Subcutaneous abdominal adipose tissue (tissue), 5 donors: ENCODE measurements around the gene SREBF1.

Experiments used
- H3K27ac ChIP-seq: one replicate; pipeline ENCODE4 v1.7.0; 2013; ENCODE audit warnings: low read depth, mild to moderate bottlenecking, inconsistent platforms, low read length, moderate library complexity
- H3K27me3 ChIP-seq, 5 donors: one replicate each; pipeline ENCODE4 v1.7.0; 2013; ENCODE audit warnings: low read length in 5 of 5, inconsistent platforms in 1 of 5; ENCODE audit not compliant: control insufficient read depth in 5 of 5, insufficient read depth in 4 of 5
- H3K36me3 ChIP-seq, 5 donors: one replicate each; pipeline ENCODE4 v1.7.0; 2013; ENCODE audit warnings: low read length in 5 of 5; ENCODE audit not compliant: control insufficient read depth in 5 of 5, insufficient read depth in 5 of 5
- H3K4me1 ChIP-seq, 5 donors: one replicate each; pipeline ENCODE4 v1.7.0; 2013; ENCODE audit warnings: low read length in 5 of 5, mild to moderate bottlenecking in 3 of 5, moderate library complexity in 1 of 5; ENCODE audit not compliant: control insufficient read depth in 5 of 5, insufficient read depth in 5 of 5
- H3K4me3 ChIP-seq, 5 donors: one replicate each; pipeline ENCODE4 v1.7.0; 2013; ENCODE audit warnings: low read length in 5 of 5, low read depth in 1 of 5
- H3K9ac ChIP-seq, 5 donors: one replicate each; pipeline ENCODE4 v1.7.0; 2013; ENCODE audit warnings: low read length in 5 of 5, mild to moderate bottlenecking in 4 of 5, moderate library complexity in 3 of 5
- H3K9me3 ChIP-seq, 5 donors: one replicate each; pipeline ENCODE4 v1.7.0; 2013; ENCODE audit warnings: low read length in 5 of 5; ENCODE audit not compliant: control insufficient read depth in 5 of 5
- donor health status: healthy.
- donor health status: healthy.
- donor health status: healthy.
- donor health status: healthy.
- donor health status: healthy.

SREBF1 gene

GRCh38 chr17:17806611-17807274, 30.0 kb downstream of the SREBF1 start:
- H3K27ac ChIP-seq, result no peak overlapping the region

GRCh38 chr17:17806035-17806434, 30.8 kb downstream of the SREBF1 start:
- peaks cover 0 to 21% (median 15%) of the 10 kb centered on the region in 5 donors for H3K4me1 ChIP-seq
- no peak overlapping the region for H3K9ac ChIP-seq

More at GRCh38 chr17:17806611-17807274, 30.0 kb downstream of the SREBF1 start:
- H3K9ac ChIP-seq, result no peak overlapping the region
- H3K4me1 ChIP-seq, result peaks cover 0 to 25% (median 15%) of the 10 kb centered on the region in 5 donors
- H3K4me3 ChIP-seq, result no peak overlapping the region
- peaks cover 0 to 27% (median 23%) of the 10 kb centered on the region in 5 donors for H3K36me3 ChIP-seq
- H3K27me3 ChIP-seq, result no peaks in the 10 kb centered on the region
- H3K9me3 ChIP-seq, result no peaks in the 10 kb centered on the region

GRCh38 chr17:17805575-17805974, 31.2 kb downstream of the SREBF1 start:
- Histone ChIP-seq H3K4me1 (peaks cover 0 to 16% (median 11%) of the 10 kb centered on the region in 5 donors), H3K27ac (no peak overlapping the region), H3K9me3 (no peaks in the 10 kb centered on the region), H3K4me3 (no peak overlapping the region), H3K9ac (no peak overlapping the region), H3K36me3 (peaks cover 0 to 28% (median 22%) of the 10 kb centered on the region in 5 donors), H3K27me3 (no peaks in the 10 kb centered on the region)

More at GRCh38 chr17:17806035-17806434, 30.8 kb downstream of the SREBF1 start:
- H3K27me3 ChIP-seq, result no peaks in the 10 kb centered on the region
- no peak overlapping the region for H3K27ac ChIP-seq
- H3K36me3 ChIP-seq, result peaks cover 0 to 28% (median 25%) of the 10 kb centered on the region in 5 donors
- H3K9me3 ChIP-seq, result no peaks in the 10 kb centered on the region
- H3K4me3 ChIP-seq, result no peak overlapping the region

GRCh38 chr17:17804007-17804406, 32.8 kb downstream of the SREBF1 start:
- Histone ChIP-seq H3K27me3 (no peaks in the 10 kb centered on the region), H3K9me3 (no peaks in the 10 kb centered on the region), H3K27ac (no peak overlapping the region), H3K36me3 (peaks cover 0 to 34% (median 23%) of the 10 kb centered on the region in 5 donors), H3K4me3 (no peak overlapping the region), H3K9ac (no peak overlapping the region), H3K4me1 (peaks cover 0 to 2% (median 0%) of the 10 kb centered on the region in 5 donors)

- Histone ChIP-seq H3K27me3 (no peaks in the 10 kb centered on the region), H3K4me3 (no peak overlapping the region), H3K9me3 (no peaks in the 10 kb centered on the region), H3K9ac (no peak overlapping the region), H3K4me1 (peaks cover 0 to 10% (median 4%) of the 10 kb centered on the region in 5 donors), H3K36me3 (peaks cover 0 to 53% (median 23%) of the 10 kb centered on the region in 5 donors), H3K27ac (no peak overlapping the region)
These were observed 34.8 kb downstream of the SREBF1 start for GRCh38 chr17:17801800-17802481.

GRCh38 chr17:17800504-17801021, 36.2 kb downstream of the SREBF1 start:
- Histone ChIP-seq H3K9ac (no peak overlapping the region), H3K36me3 (peaks cover 0 to 63% (median 29%) of the 10 kb centered on the region in 5 donors), H3K27me3 (no peaks in the 10 kb centered on the region), H3K9me3 (no peaks in the 10 kb centered on the region), H3K27ac (no peak overlapping the region), H3K4me3 (no peak overlapping the region), H3K4me1 (peaks cover 0 to 17% (median 9%) of the 10 kb centered on the region in 5 donors)

- H3K27me3 ChIP-seq, result no peaks in the 10 kb centered on the region
- no peaks in the 10 kb centered on the region for H3K9me3 ChIP-seq
- no peak overlapping the region for H3K27ac ChIP-seq
- peaks cover 0 to 67% (median 35%) of the 10 kb centered on the region in 5 donors for H3K36me3 ChIP-seq
- no peak overlapping the region for H3K4me3 ChIP-seq
- no peak overlapping the region for H3K9ac ChIP-seq
- H3K4me1 ChIP-seq, result peaks cover 0 to 17% (median 9%) of the 10 kb centered on the region in 5 donors
These were observed 38.1 kb downstream of the SREBF1 start for GRCh38 chr17:17798573-17799255.

GRCh38 chr17:17798010-17798556, 38.7 kb downstream of the SREBF1 start:
- H3K36me3 ChIP-seq, result peaks cover 0 to 69% (median 36%) of the 10 kb centered on the region in 5 donors
- H3K9ac ChIP-seq, result no peak overlapping the region
- no peaks in the 10 kb centered on the region for H3K27me3 ChIP-seq
- no peak overlapping the region for H3K27ac ChIP-seq
- H3K9me3 ChIP-seq, result no peaks in the 10 kb centered on the region
- no peak overlapping the region for H3K4me3 ChIP-seq
- H3K4me1 ChIP-seq, result peaks cover 0 to 17% (median 12%) of the 10 kb centered on the region in 5 donors

GRCh38 chr17:17797119-17797809, 39.5 kb downstream of the SREBF1 start:
- H3K27ac ChIP-seq, result no peak overlapping the region
- H3K4me3 ChIP-seq, result no peak overlapping the region
- peaks cover 0 to 22% (median 12%) of the 10 kb centered on the region in 5 donors for H3K4me1 ChIP-seq
- peak overlapping the region in 1 of 5 donors; percentile 33 for H3K9ac ChIP-seq
- peaks cover 0 to 71% (median 38%) of the 10 kb centered on the region in 5 donors for H3K36me3 ChIP-seq
- no peaks in the 10 kb centered on the region for H3K9me3 ChIP-seq
- no peaks in the 10 kb centered on the region for H3K27me3 ChIP-seq
